HCT116 (cell line): Measurements from ENCODE around the gene BBS12. TPM values are rescaled to one million over a fixed set of nuclear protein-coding genes. Genes with fewer than 3 reads are reported as not detected.
A peak's percentile ranks its signal among the peaks of the same experiment; 100 is the strongest.

ENCODE experiments used
- ATAC-seq: fragments of 200-7000 bp; cut with Tn5 transposase; 2 replicates; pipeline ENCODE4 v1.9.1; 2020; ENCODE audit warnings: mild to moderate bottlenecking, moderate library complexity
- BruUV-seq: library from RNA; stranded (reverse); fragments of 400-500 nt; replicated peaks from 2 replicates; lab custom pipeline; 2021; lab: Mats Ljungman, UMichigan
- CTCF ChIA-PET: fragments of 300-600 bp; sonication (Branson Sonifier 250); formaldehyde crosslinking; loops from one replicate; lab custom pipeline; 2021; ENCODE audit warnings: antibody characterized with exemption; lab: Charles Lee
- POLR2A ChIA-PET: fragments of 300-600, 350-600 bp; sonication (Branson Sonifier 250); formaldehyde crosslinking; loops from one replicate; lab custom pipeline; 2021; ENCODE audit warnings: antibody characterized with exemption; lab: Charles Lee
- RAD21 ChIA-PET, 2 experiments: fragments of 300-600 bp; sonication (Branson Sonifier 250); formaldehyde crosslinking; loops; one replicate each; lab custom pipeline; 2023; ENCODE audit warnings: low total read pairs in 2 of 2; ENCODE audit not compliant: uncharacterized antibody in 2 of 2, unreplicated experiment in 2 of 2, low non-redundant PET in 1 of 2; lab: Charles Lee
- DNase-seq: peaks from one replicate; pipeline ENCODE4 v3.0.0-alpha.2; 2010; ENCODE audit warnings: low read depth, low spot score
- H2AFZ ChIP-seq: fragments of 200-600 bp; shearing (Covaris generic), sonication (generic); 2 replicates; pipeline ENCODE4 v1.6.1; 2017; ENCODE audit warnings: low read depth, mixed run types, mixed read lengths, antibody characterized with exemption, low read length; ENCODE audit not compliant: poor library complexity, severe bottlenecking
- H3K27ac ChIP-seq: 2 replicates; pipeline ENCODE4 v1.5.1; 2012; ENCODE audit warnings: low read depth, low read length
- H3K27me3 ChIP-seq: fragments of 200-600 bp; sonication (generic); 2 replicates; pipeline ENCODE4 v1.6.1; 2016; ENCODE audit warnings: mixed run types, low read length, mixed read lengths; ENCODE audit not compliant: insufficient read depth
- H3K36me3 ChIP-seq, 2 experiments: fragments of 200-500 bp in 1 of 2; fragments of 200-600 bp in 1 of 2; sonication (Bioruptor generic) in 1 of 2; sonication (generic) in 1 of 2; 2 replicates each; pipeline versions ENCODE4 v1.5.1 to v1.6.1; 2014 to 2016; ENCODE audit warnings: low read length in 2 of 2, inconsistent platforms in 1 of 2, mixed read lengths in 1 of 2, mixed run types in 1 of 2; ENCODE audit not compliant: insufficient read depth in 2 of 2, control insufficient read depth in 1 of 2
- H3K4me1 ChIP-seq, 2 experiments: fragments of 200-600 bp in 1 of 2; sonication (generic) in 1 of 2; 2 replicates each; pipeline versions ENCODE4 v1.5.1 to v1.6.1; 2012 to 2017; ENCODE audit warnings: low read length in 2 of 2, inconsistent platforms in 1 of 2, mild to moderate bottlenecking in 1 of 2, mixed read lengths in 1 of 2, mixed run types in 1 of 2, moderate library complexity in 1 of 2; ENCODE audit not compliant: insufficient read depth in 2 of 2, control insufficient read depth in 1 of 2
- H3K4me2 ChIP-seq: fragments of 200-600 bp; sonication (generic); 2 replicates; pipeline ENCODE4 v1.6.1; 2017; ENCODE audit warnings: mixed run types, low read length, mixed read lengths
- H3K4me3 ChIP-seq, 2 experiments: fragments of 200-600 bp in 1 of 2; sonication (generic) in 1 of 2; replicated peaks in 1 of 2; 2 replicates each; pipeline ENCODE4 v1.5.1; 2011 to 2016; ENCODE audit warnings: low read length in 2 of 2, control low read depth in 1 of 2, low read depth in 1 of 2, mild to moderate bottlenecking in 1 of 2, mixed read lengths in 1 of 2, mixed run types in 1 of 2
- H3K79me2 ChIP-seq: fragments of 200-600 bp; sonication (generic); 2 replicates; pipeline ENCODE4 v1.6.1; 2017; ENCODE audit warnings: mild to moderate bottlenecking, mixed run types, low read length, moderate library complexity, mixed read lengths; ENCODE audit not compliant: insufficient read depth
- H3K9ac ChIP-seq: fragments of 200-600 bp; sonication (generic); 2 replicates; pipeline ENCODE4 v1.6.1; 2016; ENCODE audit warnings: low read length, mixed read lengths
- H3K9me2 ChIP-seq: fragments of 200-600 bp; sonication (generic), shearing (Covaris generic); 2 replicates; pipeline ENCODE4 v1.6.1; 2017; ENCODE audit warnings: mixed run types, mild to moderate bottlenecking, moderate library complexity; ENCODE audit not compliant: insufficient read depth
- H3K9me3 ChIP-seq, 2 experiments: fragments of 200-500 bp in 1 of 2; fragments of 200-600 bp in 1 of 2; sonication (Bioruptor generic) in 1 of 2; sonication (generic) in 1 of 2; 2 replicates each; pipeline ENCODE4 v1.6.1; 2014 to 2017; ENCODE audit warnings: low read length in 2 of 2, mixed read lengths in 2 of 2, inconsistent platforms in 1 of 2, low read depth in 1 of 2, mild to moderate bottlenecking in 1 of 2, mixed run types in 1 of 2, moderate library complexity in 1 of 2; ENCODE audit not compliant: control insufficient read depth in 1 of 2, insufficient read depth in 1 of 2
- H4K20me1 ChIP-seq: fragments of 200-600 bp; sonication (generic), shearing (Covaris generic); 2 replicates; pipeline ENCODE4 v1.6.1; 2017; ENCODE audit warnings: mixed run types, mild to moderate bottlenecking, moderate library complexity; ENCODE audit not compliant: insufficient read depth
- ATF3 ChIP-seq: IDR thresholded peaks from 2 replicates; pipeline ENCODE4 v1.6.1; 2012
- CBX3 ChIP-seq: IDR thresholded peaks from 2 replicates; pipeline ENCODE4 v1.6.1; 2012; ENCODE audit warnings: low read depth
- CTCF ChIP-seq, 3 experiments: fragments of 200-600 bp in 1 of 3; sonication (generic) in 1 of 3; IDR thresholded peaks in 2 of 3; conservative IDR thresholded peaks in 1 of 3; 2 replicates each; pipeline ENCODE4 v1.5.1; 2012 to 2017; ENCODE audit warnings: low read depth in 2 of 3, low read length in 2 of 3, antibody characterized with exemption in 1 of 3, borderline replicate concordance in 1 of 3, control low read depth in 1 of 3, mild to moderate bottlenecking in 1 of 3, mixed read lengths in 1 of 3, mixed run types in 1 of 3, moderate library complexity in 1 of 3; ENCODE audit not compliant: insufficient read depth in 1 of 3
- ELF1 ChIP-seq: IDR thresholded peaks from 2 replicates; pipeline ENCODE4 v1.6.1; 2012; ENCODE audit warnings: low read depth, borderline replicate concordance
- FOSL1 ChIP-seq: IDR thresholded peaks from 2 replicates; pipeline ENCODE4 v1.6.1; 2012; ENCODE audit warnings: low read depth
- JUND ChIP-seq: IDR thresholded peaks from 2 replicates; pipeline ENCODE4 v1.6.1; 2012
- MAX ChIP-seq: IDR thresholded peaks from 2 replicates; pipeline ENCODE4 v1.6.1; 2012
- POLR2A ChIP-seq: IDR thresholded peaks from 2 replicates; pipeline ENCODE4 v1.7.0; 2011; ENCODE audit warnings: borderline replicate concordance; ENCODE audit not compliant: insufficient read depth, insufficient read length; ENCODE audit errors: extremely low read depth
- REST ChIP-seq: IDR thresholded peaks from 2 replicates; pipeline ENCODE4 v1.6.1; 2012; ENCODE audit warnings: low read depth
- SIN3A ChIP-seq: IDR thresholded peaks from 2 replicates; pipeline ENCODE4 v1.6.1; 2012; ENCODE audit warnings: low read depth
- SP1 ChIP-seq: IDR thresholded peaks from 2 replicates; pipeline ENCODE4 v1.6.1; 2012; ENCODE audit warnings: low read depth
- TCF7L2 ChIP-seq: IDR thresholded peaks from 2 replicates; pipeline ENCODE4 v1.7.0; 2011; ENCODE audit warnings: borderline replicate concordance, inconsistent platforms; ENCODE audit not compliant: insufficient read depth, insufficient read length; ENCODE audit errors: extremely low read depth
- YY1 ChIP-seq: IDR thresholded peaks from 2 replicates; pipeline ENCODE4 v1.6.1; 2011; ENCODE audit warnings: low read length, low read depth, moderate library complexity, mild to moderate bottlenecking; ENCODE audit not compliant: insufficient replicate concordance; ENCODE audit errors: extremely low read depth
- intact Hi-C: fragments of 100-400 bp; cut with micrococcal nuclease; formaldehyde crosslinking; loops from 2 replicates; pipeline ENCODE4 v1.10.0; 2022
- total RNA-seq: library from RNA; stranded (reverse); gene quantifications from one replicate; pipeline ENCODE4 v1.2.1, GENCODE V29; 2021; ENCODE audit not compliant: unreplicated experiment

BBS12 gene
- total RNA-seq, 1 experiment from 2014 or later, result 2.1 TPM

- RAD21 ChIA-PET, result no interaction called here
- H3K4me3 ChIP-seq, result peak overlapping the region; percentile 78 to 83
- DNase-seq (no peak), ATAC-seq (no peak)
- CTCF ChIA-PET, result interaction anchor here (3.2 kb wide), 1 partner anchor 16 kb away, joined by 24 read pairs; no protein-coding TSS in a partner anchor
- peak overlapping the region; percentile 49 for H3K27ac ChIP-seq
- POLR2A ChIA-PET, result no interaction called here
- no peak for TF ChIP-seq JUND
- peak overlapping the region; percentile 70 for H3K9ac ChIP-seq
- H3K9me2 ChIP-seq, result no peaks in the 10 kb centered on the region
- intact Hi-C loops, result no loop called here
- no TSS peak for BruUV-seq
- no peaks in the 10 kb centered on the region for H3K9me3 ChIP-seq
- no peaks in the 10 kb centered on the region for H3K79me2 ChIP-seq
- H3K27me3 ChIP-seq, result no peaks in the 10 kb centered on the region
- H2AFZ ChIP-seq, result no peak overlapping the region
- H3K4me2 ChIP-seq, result peak overlapping the region; percentile 90
- H4K20me1 ChIP-seq, result no peaks in the 10 kb centered on the region
- H3K36me3 ChIP-seq, result no peaks in the 10 kb centered on the region
- peaks cover 4 to 13% of the 10 kb centered on the region in 2 experiments; a peak in 2 of 4 replicates for H3K4me1 ChIP-seq
Observed at GRCh38 chr4:122733787-122734120, 1.2 kb downstream of the BBS12 start.

- no peak overlapping the region for H3K4me3 ChIP-seq
- BruUV-seq, result no TSS peak
- DNase-seq, result no peak
- no peak for TF ChIP-seq CBX3
- no peak for TF ChIP-seq YY1
- TF ChIP-seq JUND, result no peak
- no peak for TF ChIP-seq TCF7L2
- no peak for TF ChIP-seq CTCF (IDR thresholded peaks at IDR 0.05 in 2 of 3, conservative IDR thresholded peaks at IDR 0.05 in 1 of 3; ENCODE audit: borderline replicate concordance in 1 of 3, insufficient read depth in 1 of 3, low read depth in 2 of 3, low read length in 2 of 3)
- TF ChIP-seq ELF1, result no peak
- no peak for TF ChIP-seq REST
- TF ChIP-seq SP1, result no peak
- TF ChIP-seq ATF3, result no peak
- TF ChIP-seq SIN3A, result no peak
- no peak for TF ChIP-seq POLR2A
- TF ChIP-seq MAX, result no peak
- TF ChIP-seq FOSL1, result no peak
- intact Hi-C loops, result no loop called here
- no peaks in the 10 kb centered on the region for H3K4me1 ChIP-seq
- no peaks in the 10 kb centered on the region for H3K9me2 ChIP-seq
- no peaks in the 10 kb centered on the region for H3K9me3 ChIP-seq
- H2AFZ ChIP-seq, result no peak overlapping the region
- H3K36me3 ChIP-seq, result no peaks in the 10 kb centered on the region
- no peak overlapping the region for H3K27ac ChIP-seq
- POLR2A ChIA-PET, result no interaction called here
- H3K9ac ChIP-seq, result no peak overlapping the region
- no peaks in the 10 kb centered on the region for H3K79me2 ChIP-seq
- H4K20me1 ChIP-seq, result no peaks in the 10 kb centered on the region
- no peak overlapping the region for H3K4me2 ChIP-seq
- no peaks in the 10 kb centered on the region for H3K27me3 ChIP-seq
- RAD21 ChIA-PET, result no interaction called here
- CTCF ChIA-PET, result no interaction called here
- ATAC-seq, result no peak
Observed at GRCh38 chr4:122739174-122739573, 6.7 kb downstream of the BBS12 start.
